ENCODE data around the gene PRKG1. TPM values are rescaled to one million over a fixed set of nuclear protein-coding genes. Genes with fewer than 3 reads are reported as not detected.

PRKG1 gene
- total and polyA plus RNA-seq, 4 donors: 26.2 to 199 (median 94.1) TPM

GRCh38 chr10:52077814-52078213 lies 1003.5 kb downstream of the PRKG1 start:
- DNase-seq (no peak), ATAC-seq (ENCODE audit: low FRiP score) (no peak)
- Histone ChIP-seq H3K36me3 (ENCODE audit: control insufficient read depth in 1 of 2, insufficient read depth in 2 of 2, low read length in 1 of 2) (no peaks in the 10 kb centered on the region), H3K4me3 (ENCODE audit: low read length in 2 of 2) (no peak overlapping the region), H3K27ac (ENCODE audit: low read depth in 1 of 2, low read length in 2 of 2) (no peak overlapping the region), H3K27me3 (ENCODE audit: control insufficient read depth in 1 of 2, insufficient read depth in 2 of 2, low read length in 1 of 2) (no peaks in the 10 kb centered on the region), H3K4me1 (ENCODE audit: control insufficient read depth in 1 of 2, insufficient read depth in 2 of 2, low read length in 2 of 2) (peaks cover 0 to 3% of the 10 kb centered on the region in 2 donors), H3K9me3 (ENCODE audit: control insufficient read depth, low read length) (no peaks in the 10 kb centered on the region)
- 93 to 94% methylated on average over 7 of the region's 7 CpGs for WGBS, 2 donors
- intact Hi-C loops (cut with DNase I): no loop called here

DNA sequence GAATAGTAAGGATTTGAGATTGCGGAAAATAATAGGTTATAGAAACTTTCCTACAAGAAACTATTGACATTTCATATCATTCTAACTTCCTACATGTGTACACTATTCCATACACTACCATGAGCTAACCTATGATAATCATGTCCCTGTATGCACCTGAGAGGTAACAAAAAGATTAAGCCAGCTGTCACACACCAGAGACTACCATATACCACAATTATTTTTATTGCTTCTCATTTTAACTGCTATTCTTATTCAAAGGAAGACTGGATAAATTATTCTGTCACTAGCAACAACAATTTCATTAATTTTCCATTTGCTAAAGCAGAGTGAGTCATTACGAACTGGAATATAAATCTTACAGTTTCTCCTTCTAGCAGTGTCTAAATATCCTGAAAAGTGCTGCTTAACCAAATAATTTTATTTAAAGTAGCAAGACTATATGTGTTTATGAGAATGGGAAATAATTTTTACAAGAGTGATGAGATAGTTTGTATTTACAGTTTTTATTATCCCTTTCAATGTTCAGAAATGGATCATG lies 1004.2 kb downstream of the PRKG1 start:
- Histone ChIP-seq H3K4me1 (ENCODE audit: control insufficient read depth in 1 of 2, insufficient read depth in 2 of 2, low read length in 2 of 2) (peaks cover 0 to 3% of the 10 kb centered on the region in 2 donors), H3K27ac (ENCODE audit: low read depth in 1 of 2, low read length in 2 of 2) (no peak overlapping the region), H3K9me3 (ENCODE audit: control insufficient read depth, low read length) (no peaks in the 10 kb centered on the region), H3K27me3 (ENCODE audit: control insufficient read depth in 1 of 2, insufficient read depth in 2 of 2, low read length in 1 of 2) (no peaks in the 10 kb centered on the region), H3K36me3 (ENCODE audit: control insufficient read depth in 1 of 2, insufficient read depth in 2 of 2, low read length in 1 of 2) (no peaks in the 10 kb centered on the region), H3K4me3 (ENCODE audit: low read length in 2 of 2) (no peak overlapping the region)
- intact Hi-C loops (cut with DNase I): no loop called here
- ATAC-seq (ENCODE audit: low FRiP score): no peak
- 73 to 77% methylated on average over 2 of the region's 2 CpGs for WGBS, 2 donors
- DNase-seq: no peak

GRCh38 chr10:52082307-52082706 lies 1008.0 kb downstream of the PRKG1 start:
- Histone ChIP-seq H3K9me3 (ENCODE audit: control insufficient read depth, low read length) (no peaks in the 10 kb centered on the region), H3K27me3 (ENCODE audit: control insufficient read depth in 1 of 2, insufficient read depth in 2 of 2, low read length in 1 of 2) (no peaks in the 10 kb centered on the region), H3K4me1 (ENCODE audit: control insufficient read depth in 1 of 2, insufficient read depth in 2 of 2, low read length in 2 of 2) (peaks cover 0 to 3% of the 10 kb centered on the region in 2 donors), H3K4me3 (ENCODE audit: low read length in 2 of 2) (no peak overlapping the region), H3K36me3 (ENCODE audit: control insufficient read depth in 1 of 2, insufficient read depth in 2 of 2, low read length in 1 of 2) (no peaks in the 10 kb centered on the region), H3K27ac (ENCODE audit: low read depth in 1 of 2, low read length in 2 of 2) (no peak overlapping the region)
- ATAC-seq (ENCODE audit: low FRiP score): no peak
- no peak for DNase-seq
- intact Hi-C loops (cut with DNase I): no loop called here
- WGBS, 2 donors: 92 to 94% methylated on average over 1 of the region's 1 CpG

DNA sequence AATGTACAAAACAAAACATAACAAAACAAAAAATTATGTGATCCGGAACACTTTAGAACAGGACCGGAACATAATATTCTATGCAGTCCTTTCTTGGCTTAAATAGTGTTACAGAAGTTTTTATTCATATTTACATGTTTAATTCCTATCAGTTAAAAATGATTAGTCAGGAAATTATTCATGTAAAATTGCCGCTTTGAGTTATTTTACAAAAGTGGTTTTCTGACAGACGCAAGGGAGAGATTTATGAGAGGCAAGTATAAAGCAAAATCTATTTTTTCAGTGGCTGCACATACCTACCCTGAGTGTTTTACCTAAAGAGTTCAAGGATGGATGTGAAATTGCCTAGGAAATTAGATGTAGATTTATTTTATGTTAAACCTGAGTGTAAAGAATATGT lies 1009.1 kb downstream of the PRKG1 start:
- 83 to 97% methylated on average over 4 of the region's 4 CpGs for WGBS, 2 donors
- DNase-seq: no peak
- intact Hi-C loops (cut with DNase I): no loop called here
- no peaks in the 10 kb centered on the region for H3K9me3 ChIP-seq (ENCODE audit: control insufficient read depth, low read length)
- ATAC-seq (ENCODE audit: low FRiP score): no peak
- no peaks in the 10 kb centered on the region for H3K27me3 ChIP-seq (ENCODE audit: control insufficient read depth in 1 of 2, insufficient read depth in 2 of 2, low read length in 1 of 2)
- H3K4me1 ChIP-seq (ENCODE audit: control insufficient read depth in 1 of 2, insufficient read depth in 2 of 2, low read length in 2 of 2): no peaks in the 10 kb centered on the region
- no peak overlapping the region for H3K27ac ChIP-seq (ENCODE audit: low read depth in 1 of 2, low read length in 2 of 2)
- H3K4me3 ChIP-seq (ENCODE audit: low read length in 2 of 2): no peak overlapping the region
- H3K36me3 ChIP-seq (ENCODE audit: control insufficient read depth in 1 of 2, insufficient read depth in 2 of 2, low read length in 1 of 2): no peaks in the 10 kb centered on the region

DNA sequence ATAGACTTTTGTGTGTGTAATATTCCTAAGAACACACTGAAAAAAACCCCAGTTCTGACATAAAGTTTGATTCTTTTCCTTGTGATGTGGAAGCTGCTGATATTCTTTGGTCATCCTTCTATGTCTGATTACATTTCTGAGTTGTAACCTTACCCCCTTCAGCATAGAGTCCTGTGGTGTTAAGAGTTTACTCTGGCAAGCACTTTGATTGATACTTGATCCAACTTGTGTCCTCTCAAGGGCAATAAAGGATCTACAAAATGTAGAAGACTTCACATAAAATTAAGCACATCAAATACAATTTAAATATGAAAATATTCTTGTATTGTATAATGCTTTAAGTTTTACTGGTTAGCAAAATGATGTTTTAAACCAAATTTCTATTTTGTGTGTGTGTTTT lies 1018.1 kb downstream of the PRKG1 start:
- intact Hi-C loops (cut with DNase I): no loop called here
- Histone ChIP-seq H3K36me3 (ENCODE audit: control insufficient read depth in 1 of 2, insufficient read depth in 2 of 2, low read length in 1 of 2) (no peaks in the 10 kb centered on the region), H3K9me3 (ENCODE audit: control insufficient read depth, low read length) (no peaks in the 10 kb centered on the region), H3K27me3 (ENCODE audit: control insufficient read depth in 1 of 2, insufficient read depth in 2 of 2, low read length in 1 of 2) (no peaks in the 10 kb centered on the region), H3K27ac (ENCODE audit: low read depth in 1 of 2, low read length in 2 of 2) (no peak overlapping the region), H3K4me3 (ENCODE audit: low read length in 2 of 2) (no peak overlapping the region), H3K4me1 (ENCODE audit: control insufficient read depth in 1 of 2, insufficient read depth in 2 of 2, low read length in 2 of 2) (peaks cover 0 to 2% of the 10 kb centered on the region in 2 donors)
- DNase-seq: no peak
- no peak for ATAC-seq (ENCODE audit: low FRiP score)

- peaks cover 0 to 8% of the 10 kb centered on the region in 2 donors for H3K4me1 ChIP-seq (ENCODE audit: control insufficient read depth in 1 of 2, insufficient read depth in 2 of 2, low read length in 2 of 2)
- no peak overlapping the region for H3K4me3 ChIP-seq (ENCODE audit: low read length in 2 of 2)
- no peaks in the 10 kb centered on the region for H3K27me3 ChIP-seq (ENCODE audit: control insufficient read depth in 1 of 2, insufficient read depth in 2 of 2, low read length in 1 of 2)
- H3K27ac ChIP-seq (ENCODE audit: low read depth in 1 of 2, low read length in 2 of 2): no peak overlapping the region
- intact Hi-C loops (cut with DNase I): no loop called here
- H3K36me3 ChIP-seq (ENCODE audit: control insufficient read depth in 1 of 2, insufficient read depth in 2 of 2, low read length in 1 of 2): no peaks in the 10 kb centered on the region
- no peak for DNase-seq
- no peaks in the 10 kb centered on the region for H3K9me3 ChIP-seq (ENCODE audit: control insufficient read depth, low read length)
- WGBS, 2 donors: 97 to 100% methylated on average over 1 of the region's 1 CpG
- no peak for ATAC-seq (ENCODE audit: low FRiP score)
Observed at GRCh38 chr10:52098130-52098529, 1023.8 kb downstream of the PRKG1 start.

DNA sequence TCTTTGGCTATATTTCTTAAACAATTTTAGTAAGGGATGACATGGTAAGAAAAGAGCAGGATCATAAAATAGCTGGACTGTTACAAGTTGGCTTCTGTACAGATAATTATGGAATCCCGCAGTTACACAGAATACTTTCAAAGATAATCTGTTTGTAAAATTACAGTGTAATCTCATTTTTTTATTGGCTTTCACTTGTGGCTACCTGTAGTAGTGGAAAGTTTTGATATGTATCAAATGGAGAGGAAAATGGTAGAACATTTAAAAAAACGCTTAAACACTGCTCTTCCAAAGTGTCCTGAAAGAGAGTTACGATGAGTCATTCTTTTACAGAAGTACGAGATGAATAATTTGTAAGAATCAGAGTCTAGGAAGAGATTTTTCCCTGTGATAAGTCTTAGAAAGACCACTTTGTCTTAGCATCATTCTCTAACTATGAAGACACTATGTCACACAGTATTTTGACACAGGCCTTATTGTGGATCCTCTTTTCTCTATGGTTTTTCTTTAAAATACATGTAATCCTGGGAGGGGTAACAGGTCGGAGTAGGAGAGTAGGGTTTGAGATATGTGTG lies 1024.8 kb downstream of the PRKG1 start:
- Histone ChIP-seq H3K9me3 (ENCODE audit: control insufficient read depth, low read length) (no peaks in the 10 kb centered on the region), H3K4me1 (ENCODE audit: control insufficient read depth in 1 of 2, insufficient read depth in 2 of 2, low read length in 2 of 2) (peaks cover 0 to 8% of the 10 kb centered on the region in 2 donors), H3K27ac (ENCODE audit: low read depth in 1 of 2, low read length in 2 of 2) (no peak overlapping the region), H3K4me3 (ENCODE audit: low read length in 2 of 2) (no peak overlapping the region), H3K27me3 (ENCODE audit: control insufficient read depth in 1 of 2, insufficient read depth in 2 of 2, low read length in 1 of 2) (no peaks in the 10 kb centered on the region), H3K36me3 (ENCODE audit: control insufficient read depth in 1 of 2, insufficient read depth in 2 of 2, low read length in 1 of 2) (no peaks in the 10 kb centered on the region)
- ATAC-seq (ENCODE audit: low FRiP score): no peak
- WGBS, 2 donors: 91 to 93% methylated on average over 5 of the region's 5 CpGs
- no peak for DNase-seq
- intact Hi-C loops (cut with DNase I): no loop called here

GRCh38 chr10:52100011-52100547 lies 1025.8 kb downstream of the PRKG1 start:
- H3K9me3 ChIP-seq (ENCODE audit: control insufficient read depth, low read length): no peaks in the 10 kb centered on the region
- H3K4me1 ChIP-seq (ENCODE audit: control insufficient read depth in 1 of 2, insufficient read depth in 2 of 2, low read length in 2 of 2): peaks cover 0 to 8% of the 10 kb centered on the region in 2 donors
- H3K27me3 ChIP-seq (ENCODE audit: control insufficient read depth in 1 of 2, insufficient read depth in 2 of 2, low read length in 1 of 2): no peaks in the 10 kb centered on the region
- 55 to 67% methylated on average over 6 of the region's 6 CpGs for WGBS, 2 donors
- intact Hi-C loops (cut with DNase I): no loop called here
- no peak overlapping the region for H3K27ac ChIP-seq (ENCODE audit: low read depth in 1 of 2, low read length in 2 of 2)
- DNase-seq (no peak), ATAC-seq (ENCODE audit: low FRiP score) (no peak)
- H3K36me3 ChIP-seq (ENCODE audit: control insufficient read depth in 1 of 2, insufficient read depth in 2 of 2, low read length in 1 of 2): no peaks in the 10 kb centered on the region
- no peak overlapping the region for H3K4me3 ChIP-seq (ENCODE audit: low read length in 2 of 2)

DNA sequence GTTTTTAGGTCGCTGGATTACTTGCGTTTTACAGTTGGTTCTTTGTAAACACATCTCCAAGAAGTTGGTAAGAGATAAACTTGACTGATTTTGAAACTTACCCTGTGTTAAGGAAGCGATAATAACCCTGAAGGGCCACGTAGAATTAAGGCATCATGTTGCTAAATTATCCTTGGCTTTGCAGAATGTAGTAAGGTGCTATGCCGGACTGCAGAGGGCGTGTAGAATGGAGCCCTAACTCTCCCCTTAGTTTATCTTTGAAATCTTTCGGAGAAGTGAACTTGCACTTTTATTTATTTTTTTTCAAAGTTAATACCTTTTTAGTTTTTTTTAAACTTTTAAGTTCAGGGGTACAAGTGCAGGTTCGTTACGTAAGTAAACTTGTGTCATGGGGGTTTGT lies 1031.0 kb downstream of the PRKG1 start:
- 95 to 96% methylated on average over 9 of the region's 9 CpGs for WGBS, 2 donors
- H3K36me3 ChIP-seq (ENCODE audit: control insufficient read depth in 1 of 2, insufficient read depth in 2 of 2, low read length in 1 of 2): no peaks in the 10 kb centered on the region
- no peaks in the 10 kb centered on the region for H3K27me3 ChIP-seq (ENCODE audit: control insufficient read depth in 1 of 2, insufficient read depth in 2 of 2, low read length in 1 of 2)
- intact Hi-C loops (cut with DNase I): no loop called here
- peaks cover 0 to 1% of the 10 kb centered on the region in 2 donors for H3K4me1 ChIP-seq (ENCODE audit: control insufficient read depth in 1 of 2, insufficient read depth in 2 of 2, low read length in 2 of 2)
- no peak overlapping the region for H3K27ac ChIP-seq (ENCODE audit: low read depth in 1 of 2, low read length in 2 of 2)
- ATAC-seq (ENCODE audit: low FRiP score) (no peak), DNase-seq (no peak)
- no peak overlapping the region for H3K4me3 ChIP-seq (ENCODE audit: low read length in 2 of 2)
- H3K9me3 ChIP-seq (ENCODE audit: control insufficient read depth, low read length): no peaks in the 10 kb centered on the region
